Nucleus accumbens (tissue), 56 donors: Measurements from ENCODE around the gene SMPX.
A peak's percentile ranks its signal among the peaks of the same experiment; 100 is the strongest.

Experiments
- DNase-seq, 56 donors: peaks; one replicate each; lab custom pipeline; 2025; lab: John Stamatoyannopoulos, UW

Gene SMPX

DNA sequence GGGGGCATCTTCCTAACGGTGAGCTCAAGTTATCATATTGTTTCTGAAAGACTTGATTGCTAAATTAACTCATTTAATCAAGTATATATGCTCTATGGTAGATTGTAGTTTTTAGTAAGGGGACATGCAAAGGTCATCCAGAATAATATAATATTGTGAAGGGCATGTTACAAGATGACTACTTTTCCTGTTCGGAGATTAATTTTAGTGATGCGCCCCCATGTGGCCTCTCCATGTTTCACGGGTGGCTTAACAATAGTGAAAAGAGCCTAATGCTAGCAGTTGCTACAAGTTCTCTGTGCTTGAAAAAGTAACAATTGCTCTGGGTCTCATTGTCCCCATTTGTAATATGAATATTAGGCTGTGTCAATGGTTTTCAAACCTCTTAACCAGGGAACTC is 12.2 kb downstream of the SMPX start:
- DNase-seq = peak in 16 of 56 donors; percentile 0 to 37 (median 1)

DNA sequence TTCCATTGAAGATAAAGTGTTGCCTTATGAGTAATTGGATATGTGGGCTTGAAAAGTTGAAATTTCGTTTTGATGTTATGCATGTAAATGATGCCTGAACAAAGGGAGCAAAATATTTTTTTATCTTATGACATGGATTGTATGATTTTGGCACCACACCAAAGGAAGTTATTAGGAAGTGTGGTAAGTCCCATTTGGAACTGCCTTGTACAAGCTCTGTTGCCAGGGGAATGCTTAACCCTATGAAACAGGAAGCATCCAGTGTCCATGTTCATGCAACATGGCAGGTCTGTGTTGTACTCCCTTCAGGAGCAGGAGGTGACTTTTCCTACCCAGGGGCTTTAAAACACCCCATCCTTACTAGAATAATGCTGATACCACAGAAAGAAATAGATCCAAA is 13.2 kb downstream of the SMPX start:
- DNase-seq = peak in 1 of 56 donors; percentile 0

DNA sequence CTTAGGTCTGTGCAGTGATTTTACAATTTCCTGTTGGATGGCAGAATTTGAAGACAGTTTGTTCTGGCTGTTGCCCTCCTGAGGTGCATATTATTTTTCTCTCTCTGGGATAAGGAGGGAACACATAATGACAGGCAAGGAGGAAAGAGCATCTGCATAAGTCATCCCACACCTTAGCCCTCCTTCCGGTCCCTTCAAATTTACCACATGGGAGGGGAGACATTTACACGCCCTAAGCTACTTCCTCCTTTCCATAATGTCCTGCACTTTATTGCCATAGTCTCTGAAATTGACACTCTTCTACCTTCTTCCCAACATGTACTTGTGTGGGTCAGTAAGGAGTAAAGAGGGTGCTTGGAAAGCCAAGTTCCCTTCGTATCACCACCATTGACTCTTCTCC is 13.9 kb downstream of the SMPX start:
- no peak for DNase-seq

DNA sequence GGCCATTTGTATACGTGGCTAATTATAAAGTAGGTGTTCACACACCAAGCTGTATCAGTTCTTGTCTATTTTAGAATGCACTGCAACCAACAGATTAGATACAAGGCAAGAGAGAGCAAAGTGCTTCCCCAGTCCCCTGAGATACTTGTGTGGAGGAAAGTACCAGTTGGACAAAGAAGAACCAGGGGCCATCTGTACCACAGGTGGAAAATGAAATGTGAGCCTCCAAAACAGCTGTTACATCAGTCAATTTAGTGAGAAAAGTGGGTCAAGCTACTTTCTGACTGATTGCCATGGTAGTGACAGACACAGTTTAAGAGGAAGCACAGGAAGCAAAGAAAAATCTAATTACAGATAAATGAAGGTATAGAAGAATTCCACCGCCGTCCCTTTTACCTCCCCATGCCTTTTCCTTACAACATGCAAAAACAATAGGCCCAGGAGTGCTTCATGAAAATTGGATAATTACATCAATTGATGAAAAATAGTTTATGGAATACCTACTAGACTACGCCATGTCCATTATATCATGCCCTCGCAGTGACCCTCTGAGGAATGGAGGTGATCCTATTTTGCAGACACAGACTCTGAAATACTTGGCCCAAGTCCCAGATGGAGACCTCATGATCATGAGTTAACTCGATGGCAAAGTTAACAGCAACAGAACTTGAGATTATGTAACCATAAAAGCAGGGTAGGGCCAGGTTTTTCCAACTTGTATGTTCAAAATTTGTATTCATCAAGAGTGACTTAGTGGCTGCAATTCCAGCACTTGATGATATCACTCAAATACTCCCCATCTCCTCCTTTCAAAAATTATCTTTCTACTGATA is 15.8 kb downstream of the SMPX start:
- DNase-seq = no peak

DNA sequence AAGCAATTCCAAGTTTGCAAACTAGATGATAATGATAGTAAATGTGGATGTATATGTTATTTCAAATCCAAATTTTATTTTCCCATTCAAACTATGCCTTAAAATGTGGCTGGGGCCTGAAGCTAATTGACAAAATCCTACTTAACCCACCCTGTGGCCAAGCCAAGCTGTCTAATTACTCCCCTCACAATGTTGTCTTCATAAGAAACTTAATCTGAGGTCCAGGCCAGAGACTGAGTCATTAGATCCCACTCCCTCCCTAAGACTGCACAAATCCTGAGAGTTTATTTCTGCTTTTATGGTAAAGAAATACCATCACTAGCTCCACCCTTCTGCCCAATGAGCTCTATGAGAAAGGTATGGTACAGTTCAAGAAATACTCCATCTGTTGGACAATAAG is 16.6 kb downstream of the SMPX start:
- no peak for DNase-seq

DNA sequence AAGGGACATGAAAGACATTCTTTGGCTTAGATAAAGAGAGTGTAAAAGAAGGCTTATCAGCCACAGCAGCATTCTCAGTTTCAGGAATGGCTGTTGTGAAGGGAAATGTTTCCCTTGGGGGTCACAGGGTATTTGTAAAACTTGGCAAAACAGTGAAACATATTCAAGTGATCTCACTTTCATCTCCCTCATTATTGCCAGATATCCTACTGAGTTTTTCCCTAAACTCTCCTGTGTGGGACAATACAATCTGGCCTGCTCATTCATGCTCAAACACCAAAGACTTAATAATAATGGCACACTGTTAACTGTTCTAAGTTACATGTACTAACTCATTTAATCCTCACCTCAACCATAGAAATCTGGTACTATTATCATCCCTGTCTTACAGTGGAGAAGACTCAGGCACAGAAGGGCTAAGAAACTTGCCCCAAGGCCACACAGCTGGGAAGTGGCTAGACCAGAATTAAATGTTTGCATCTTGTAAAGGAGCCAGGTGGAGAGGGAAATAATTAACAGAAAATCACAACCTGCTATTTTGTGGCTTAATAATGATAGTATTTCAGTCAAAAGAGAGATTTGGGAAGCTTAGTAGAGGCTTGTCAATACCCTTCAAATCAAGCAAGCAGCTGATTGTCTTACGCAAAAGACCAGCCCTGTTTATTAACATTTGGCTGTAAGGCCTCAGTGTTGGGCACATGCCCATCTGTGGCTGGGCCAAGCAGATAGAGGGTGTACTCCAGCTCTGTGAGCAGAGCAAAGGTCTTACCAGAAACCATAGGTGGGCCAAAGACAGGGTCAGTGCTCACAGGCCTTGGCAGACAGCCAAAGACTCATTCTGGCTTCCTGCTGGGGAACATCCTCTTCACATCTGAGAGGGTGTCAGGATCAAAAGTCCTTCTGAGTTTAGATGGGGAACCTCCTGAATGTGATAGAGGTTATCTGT is 17.3 kb downstream of the SMPX start:
- DNase-seq = peak in 1 of 56 donors; percentile 0

DNA sequence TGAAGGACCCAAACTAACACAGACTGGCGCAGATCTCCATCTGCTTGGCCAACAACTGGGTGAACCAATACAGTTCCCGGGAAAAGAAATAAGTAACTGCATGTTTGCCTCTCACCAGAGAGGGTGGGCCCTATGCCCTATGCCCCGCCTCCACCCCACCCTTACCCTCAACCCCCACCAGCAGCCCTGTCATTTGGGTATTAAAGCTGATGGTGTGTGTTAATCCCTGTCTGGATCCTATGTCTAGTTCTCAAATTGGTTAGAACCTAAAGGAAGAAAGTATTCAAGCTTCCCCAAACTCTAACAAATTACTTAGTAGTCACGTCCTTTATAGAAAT is 19.0 kb downstream of the SMPX start:
- DNase-seq = no peak

DNA sequence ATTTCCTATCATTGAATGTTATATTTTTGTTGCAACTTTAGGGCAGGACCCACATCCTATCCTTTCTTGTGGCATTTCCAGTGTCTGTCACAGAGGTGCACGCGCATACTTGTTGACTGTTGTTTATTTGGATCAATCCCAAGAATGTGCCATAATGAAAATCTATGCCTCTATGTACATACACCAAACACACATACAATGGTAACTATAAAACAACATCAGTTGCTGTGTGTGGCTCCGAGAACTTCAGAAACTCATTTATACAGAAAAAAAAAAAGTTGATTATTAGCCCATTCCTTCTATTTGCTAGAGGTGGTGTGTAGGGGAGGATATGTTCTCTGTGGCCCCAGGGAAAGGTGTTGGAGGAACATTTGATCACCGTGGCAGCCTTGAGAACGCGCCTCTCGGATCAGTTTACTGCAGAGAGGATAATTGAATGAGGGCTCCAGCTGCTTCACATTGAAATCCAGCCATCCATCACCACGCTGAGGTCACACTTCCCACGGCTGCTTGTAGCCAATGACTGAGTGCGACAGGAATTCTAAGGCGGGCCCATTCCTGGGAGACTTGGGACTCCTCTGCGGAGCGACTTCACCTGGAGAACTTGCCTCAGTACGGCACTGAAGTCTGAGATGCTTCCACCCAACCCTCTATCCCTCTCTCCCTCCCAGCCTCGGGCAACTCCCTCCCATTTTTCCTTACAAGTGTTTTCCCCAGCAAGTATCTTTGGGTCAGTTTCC is 19.5 kb downstream of the SMPX start:
- no peak for DNase-seq

DNA sequence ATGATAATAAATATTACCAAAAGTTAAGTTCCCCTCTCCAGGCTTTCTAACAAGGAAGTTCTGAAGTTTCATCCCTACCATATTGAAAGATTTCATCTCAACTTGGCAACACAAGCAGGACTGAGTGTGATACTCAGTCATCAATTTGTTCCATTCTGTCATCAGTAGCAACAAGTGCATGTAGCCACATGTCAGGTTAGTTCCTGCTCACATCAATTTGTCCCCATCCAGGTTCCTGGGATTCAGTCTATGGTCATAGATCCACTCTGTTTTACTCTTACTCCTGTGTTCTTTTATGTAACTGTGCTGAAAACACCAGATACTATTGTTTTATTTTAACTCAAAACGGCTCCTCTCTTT is 22.2 kb downstream of the SMPX start:
- no peak for DNase-seq

DNA sequence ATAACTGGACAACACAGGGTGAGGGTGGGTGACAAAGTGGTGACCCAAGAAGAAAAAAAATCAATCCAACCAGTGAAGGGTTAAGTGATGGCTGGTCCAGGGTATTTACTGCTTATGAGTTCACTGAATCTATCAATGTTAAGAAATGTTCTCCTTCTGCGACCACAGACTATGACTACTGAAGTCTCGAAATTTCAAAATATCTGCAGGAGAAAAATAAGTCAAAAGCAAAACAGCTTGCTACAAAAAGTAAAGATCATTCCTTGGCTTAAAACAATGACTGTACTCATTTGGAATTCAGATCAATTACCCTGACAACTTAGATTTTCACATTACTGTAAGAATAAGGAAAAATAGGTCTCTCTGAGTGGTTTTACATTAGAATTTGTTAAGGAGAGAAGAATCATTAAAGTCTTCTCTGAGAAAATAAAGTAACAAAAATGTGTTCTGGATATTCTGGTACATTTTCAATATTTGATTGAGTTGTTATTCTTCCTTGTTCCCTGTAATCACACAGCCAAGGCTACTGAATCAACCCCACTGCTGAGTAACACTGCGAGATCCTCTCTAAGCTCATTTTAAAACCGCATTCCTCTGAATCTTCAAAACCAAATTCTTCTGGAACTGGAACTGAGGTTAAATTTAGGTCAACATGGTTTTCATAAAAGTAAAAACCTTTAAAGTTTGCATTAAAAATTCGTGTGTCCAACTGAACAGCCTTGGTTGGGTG is 22.7 kb downstream of the SMPX start:
- no peak for DNase-seq

DNA sequence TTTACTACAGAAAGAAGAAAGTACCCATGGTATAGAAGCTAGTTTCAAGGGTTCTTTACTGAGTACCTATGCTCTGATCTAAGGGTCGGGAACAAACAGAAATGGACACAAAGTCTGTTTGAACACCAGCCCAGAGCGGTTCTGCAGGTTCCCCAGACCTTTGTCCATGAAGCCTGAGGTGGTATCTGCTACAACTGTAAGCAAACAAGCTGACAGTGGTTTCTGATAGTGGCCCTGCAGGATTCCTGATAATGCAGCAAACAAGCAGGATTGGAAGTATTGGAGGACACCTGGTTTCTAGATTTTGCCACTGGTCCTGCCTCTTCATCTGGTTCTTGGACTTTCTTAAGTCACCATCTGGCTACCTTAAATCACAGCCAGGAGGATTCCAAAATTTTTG is 23.7 kb downstream of the SMPX start:
- DNase-seq = no peak

DNA sequence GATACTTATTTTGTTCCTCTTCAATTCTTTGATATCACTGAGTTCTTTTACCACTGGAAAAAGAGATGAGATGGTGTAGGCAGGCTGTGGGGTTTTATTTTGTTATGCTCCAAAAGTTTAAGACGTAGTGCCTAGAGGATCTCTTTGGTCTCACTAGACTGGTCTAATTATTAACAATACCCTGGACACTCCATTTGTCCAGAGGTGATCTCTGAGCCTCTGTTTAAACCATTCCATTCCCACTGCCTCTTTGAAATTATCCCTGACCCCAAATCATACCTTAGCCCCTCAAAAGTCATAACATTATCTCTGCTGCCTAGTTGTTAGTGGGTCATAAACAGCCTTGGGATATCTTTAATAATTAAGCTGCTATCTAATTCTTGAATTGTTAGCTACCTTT is 24.2 kb downstream of the SMPX start:
- no peak for DNase-seq

DNA sequence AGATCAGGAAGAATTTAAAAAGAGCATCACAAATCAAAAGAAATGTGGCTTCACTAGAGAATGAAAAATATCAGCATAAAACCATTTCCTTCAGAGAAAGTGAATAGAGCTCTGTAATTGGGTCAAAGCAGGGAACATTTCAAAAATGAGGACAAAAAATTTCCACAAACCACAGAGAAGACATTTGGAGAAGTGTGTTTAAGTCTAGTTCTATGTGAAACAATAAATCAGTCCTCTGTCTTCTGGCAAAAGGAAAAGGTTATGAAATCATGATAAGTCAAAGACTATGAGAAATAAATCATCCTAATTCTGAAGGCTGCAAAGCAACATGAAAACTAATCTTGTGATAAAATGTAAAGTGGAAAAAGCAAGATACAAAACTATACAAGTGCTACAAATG is 27.9 kb downstream of the SMPX start:
- no peak for DNase-seq

DNA sequence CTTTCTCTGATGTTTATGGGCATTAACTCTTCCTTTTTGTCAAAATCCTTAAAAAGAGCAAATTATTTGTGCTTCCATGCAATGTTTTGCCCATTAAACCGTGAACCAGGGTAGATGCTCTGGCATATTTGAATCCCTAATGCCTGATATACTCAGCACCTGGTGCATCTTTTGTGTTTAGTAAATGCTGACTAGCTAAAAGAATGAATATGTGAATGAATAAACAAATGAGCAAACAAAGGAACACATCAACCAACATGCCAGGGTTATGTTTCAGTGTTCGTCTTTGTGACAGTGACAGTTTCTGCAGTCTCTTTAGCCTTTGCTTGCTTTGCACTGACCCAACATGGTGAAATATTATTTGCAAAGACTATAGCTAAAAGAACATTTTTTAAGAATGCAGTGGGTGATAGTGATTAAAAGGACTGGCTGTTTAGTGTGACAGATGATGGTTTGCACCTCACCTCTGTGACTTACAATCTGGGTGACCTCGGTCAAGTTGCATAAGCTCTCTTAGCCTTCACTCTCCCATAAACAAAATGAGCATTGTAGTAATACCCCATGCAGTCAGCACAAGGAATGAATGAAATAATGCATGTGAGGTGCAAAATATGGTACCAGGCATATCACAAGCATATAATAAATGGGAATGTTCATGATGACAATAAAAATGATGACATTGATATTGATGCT is 29.5 kb downstream of the SMPX start:
- no peak for DNase-seq

DNA sequence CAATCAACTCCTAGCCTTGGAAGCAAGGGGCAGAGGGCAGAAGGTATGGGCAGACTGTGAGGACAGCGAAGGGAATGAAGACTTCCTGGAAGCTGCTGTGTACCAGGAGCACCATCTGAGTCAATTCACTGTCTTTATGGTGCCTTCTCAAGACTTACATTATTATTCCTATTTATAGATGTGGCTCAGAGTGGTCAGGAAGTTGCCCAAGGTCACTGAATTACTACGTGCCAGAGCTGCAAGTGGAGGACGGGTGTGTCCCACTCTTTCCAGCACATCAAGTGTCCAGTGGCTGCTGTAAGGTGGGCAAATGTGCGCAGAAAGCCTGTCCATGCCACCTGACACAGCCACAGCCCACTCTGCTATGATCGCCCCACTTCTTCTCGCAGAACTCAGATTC is 32.0 kb downstream of the SMPX start:
- DNase-seq = no peak

DNA sequence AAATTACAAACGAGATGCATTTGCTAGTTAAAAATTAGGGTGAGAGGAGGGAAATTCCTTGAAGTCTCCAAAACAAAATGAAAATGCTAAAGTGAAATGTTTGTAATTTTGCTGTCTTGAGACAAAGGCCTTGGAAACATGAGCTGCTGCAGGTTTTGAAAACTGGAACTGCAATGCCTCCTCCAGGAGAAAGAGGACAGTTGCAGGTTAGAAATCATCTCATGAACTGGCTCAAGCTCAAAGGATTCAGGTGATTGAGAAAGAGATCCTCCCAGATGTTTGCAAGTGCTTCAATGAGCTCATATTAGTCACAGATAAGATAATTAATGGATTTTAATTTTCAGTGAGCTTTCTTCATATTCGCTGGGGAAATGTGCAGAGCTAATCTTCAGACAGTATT is 32.4 kb downstream of the SMPX start:
- peak in 5 of 56 donors; percentile 0 to 2 (median 1) for DNase-seq

DNA sequence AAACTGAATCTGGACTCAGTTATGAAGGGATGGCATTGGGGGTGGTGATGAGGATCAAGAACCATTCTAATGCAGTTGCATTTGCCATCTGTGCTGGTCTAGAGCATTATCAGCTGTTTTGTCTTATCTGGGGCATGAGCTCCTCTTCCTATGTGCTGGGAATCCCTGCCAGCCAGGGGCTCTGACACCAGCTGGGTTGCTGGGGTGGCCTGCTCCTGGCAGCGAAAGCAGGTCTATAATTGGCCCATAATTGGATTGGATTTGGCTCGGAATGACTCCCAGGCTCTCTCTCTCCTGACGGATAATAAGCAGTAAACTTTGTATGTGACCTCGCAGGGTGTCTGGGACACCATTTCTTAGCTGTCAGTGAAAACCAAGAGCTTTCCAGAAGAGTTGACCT is 34.1 kb downstream of the SMPX start:
- no peak for DNase-seq

DNA sequence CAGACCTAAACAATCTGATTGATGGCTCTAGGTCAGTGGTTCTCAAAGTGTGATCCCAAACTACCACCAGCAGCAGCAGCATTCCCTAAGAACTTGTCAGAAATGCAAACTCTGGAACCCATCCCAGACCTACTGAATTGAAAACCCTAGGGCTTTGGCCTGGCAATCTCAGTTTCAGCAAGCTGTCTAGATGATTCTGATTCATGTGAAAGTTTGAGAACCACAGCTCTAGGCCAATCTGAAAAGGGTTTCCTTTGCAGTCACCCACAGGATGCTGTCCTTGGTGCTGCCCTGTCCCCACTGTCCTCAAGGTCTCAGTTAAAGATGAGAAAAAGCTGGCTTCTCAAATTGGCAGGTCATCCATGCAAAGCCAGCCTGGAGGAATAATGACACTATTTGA is 34.8 kb downstream of the SMPX start:
- DNase-seq = no peak

DNA sequence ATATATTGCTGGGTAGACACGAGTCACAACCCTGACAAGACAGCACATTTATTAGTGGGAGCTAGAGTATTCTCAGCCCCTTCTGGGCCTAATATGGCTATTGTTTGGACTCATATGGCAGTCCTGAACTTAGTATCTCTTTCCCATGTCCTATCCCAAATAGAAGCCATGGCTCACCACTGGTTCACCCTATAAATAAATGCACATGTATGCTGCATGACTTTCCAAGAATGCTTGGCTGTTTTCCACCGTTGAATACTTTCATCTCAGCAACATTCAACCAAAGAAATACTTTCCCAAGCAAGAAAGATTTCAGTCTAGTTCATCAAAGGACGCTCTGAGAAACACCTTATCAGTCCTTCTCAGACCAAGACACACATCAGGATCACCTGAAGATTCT is 36.7 kb downstream of the SMPX start:
- no peak for DNase-seq

DNA sequence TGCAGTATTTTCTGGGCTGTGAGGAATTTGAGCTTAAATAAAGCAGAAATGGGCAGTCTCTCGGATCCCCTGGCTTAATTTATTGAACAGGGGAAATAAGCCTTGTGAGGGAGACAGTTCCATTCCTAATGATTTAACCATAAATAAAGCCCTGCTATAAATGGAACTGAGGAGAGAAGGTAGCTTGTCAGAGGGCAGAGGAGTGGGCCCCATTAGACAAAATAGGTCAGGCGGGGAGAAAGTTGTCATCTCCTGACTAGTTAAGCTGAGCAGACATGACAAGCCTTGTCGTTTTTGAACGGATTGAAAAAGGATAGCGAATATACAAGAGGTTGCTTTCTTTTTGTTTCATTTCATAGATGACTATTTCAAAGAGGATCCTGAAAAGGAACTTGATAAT is 39.3 kb downstream of the SMPX start:
- no peak for DNase-seq
